Uterus (tissue), 2 donors: ENCODE measurements around the gene CREG1.

ENCODE experiments used
- POLR2A ChIP-seq, 2 donors: fragments of 450-650 bp; IDR thresholded peaks; one replicate each; pipeline ENCODE4 v1.6.1; 2016; ENCODE audit warnings: antibody characterized with exemption in 2 of 2, mild to moderate bottlenecking in 1 of 2, moderate library complexity in 1 of 2
- TF ChIP-seq, protein P1 (sequence below), 4 experiments: fragments of 200-600 bp in 2 of 4; fragments of 450-650 bp in 2 of 4; sonication (generic) in 2 of 4; IDR thresholded peaks; one replicate each; pipeline ENCODE4 v1.5.1; 2016 to 2019; ENCODE audit warnings: antibody characterized with exemption in 4 of 4, mild to moderate bottlenecking in 2 of 4, moderate library complexity in 1 of 4

DNA sequence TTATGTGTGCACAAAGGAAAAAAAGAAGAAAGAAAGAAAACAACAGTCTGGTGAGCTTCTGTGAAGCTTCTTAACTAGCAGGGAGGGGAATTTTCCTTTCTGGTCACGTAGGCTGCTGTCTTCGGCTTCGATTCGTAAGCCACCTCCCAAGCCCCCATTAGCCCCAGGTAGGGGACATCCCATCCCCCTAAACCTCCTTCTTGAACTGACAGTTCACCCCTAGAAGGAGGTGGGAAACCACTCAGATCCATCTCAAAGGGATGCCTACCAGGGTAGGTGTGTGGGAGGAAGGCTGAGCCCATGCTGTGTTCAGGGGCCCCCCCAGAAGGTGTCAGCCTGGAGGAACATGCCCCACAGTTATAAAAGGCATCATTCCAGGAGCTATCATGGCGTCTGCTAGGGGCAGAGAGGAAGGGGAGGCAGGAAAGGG, 61.1 kb downstream of the CREG1 start:
- TF ChIP-seq POLR2A (IDR thresholded peaks at IDR 0.05): no peak
- TF ChIP-seq, protein P1, sequence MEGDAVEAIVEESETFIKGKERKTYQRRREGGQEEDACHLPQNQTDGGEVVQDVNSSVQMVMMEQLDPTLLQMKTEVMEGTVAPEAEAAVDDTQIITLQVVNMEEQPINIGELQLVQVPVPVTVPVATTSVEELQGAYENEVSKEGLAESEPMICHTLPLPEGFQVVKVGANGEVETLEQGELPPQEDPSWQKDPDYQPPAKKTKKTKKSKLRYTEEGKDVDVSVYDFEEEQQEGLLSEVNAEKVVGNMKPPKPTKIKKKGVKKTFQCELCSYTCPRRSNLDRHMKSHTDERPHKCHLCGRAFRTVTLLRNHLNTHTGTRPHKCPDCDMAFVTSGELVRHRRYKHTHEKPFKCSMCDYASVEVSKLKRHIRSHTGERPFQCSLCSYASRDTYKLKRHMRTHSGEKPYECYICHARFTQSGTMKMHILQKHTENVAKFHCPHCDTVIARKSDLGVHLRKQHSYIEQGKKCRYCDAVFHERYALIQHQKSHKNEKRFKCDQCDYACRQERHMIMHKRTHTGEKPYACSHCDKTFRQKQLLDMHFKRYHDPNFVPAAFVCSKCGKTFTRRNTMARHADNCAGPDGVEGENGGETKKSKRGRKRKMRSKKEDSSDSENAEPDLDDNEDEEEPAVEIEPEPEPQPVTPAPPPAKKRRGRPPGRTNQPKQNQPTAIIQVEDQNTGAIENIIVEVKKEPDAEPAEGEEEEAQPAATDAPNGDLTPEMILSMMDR (IDR thresholded peaks at IDR 0.05): no peak
